HCT116 (cell line): ENCODE measurements around the gene EGFR. TPM values are rescaled to one million over a fixed set of nuclear protein-coding genes. Genes with fewer than 3 reads are reported as not detected.

Experiments used
- ATAC-seq: fragments of 200-7000 bp; cut with Tn5 transposase; 2 replicates; pipeline ENCODE4 v1.9.1; 2020; ENCODE audit warnings: mild to moderate bottlenecking, moderate library complexity
- BruUV-seq: library from RNA; stranded (reverse); fragments of 400-500 nt; replicated peaks from 2 replicates; lab custom pipeline; 2021; lab: Mats Ljungman, UMichigan
- CTCF ChIA-PET: fragments of 300-600 bp; sonication (Branson Sonifier 250); formaldehyde crosslinking; loops from one replicate; lab custom pipeline; 2021; ENCODE audit warnings: antibody characterized with exemption; lab: Charles Lee
- POLR2A ChIA-PET: fragments of 300-600, 350-600 bp; sonication (Branson Sonifier 250); formaldehyde crosslinking; loops from one replicate; lab custom pipeline; 2021; ENCODE audit warnings: antibody characterized with exemption; lab: Charles Lee
- RAD21 ChIA-PET, 2 experiments: fragments of 300-600 bp; sonication (Branson Sonifier 250); formaldehyde crosslinking; loops; one replicate each; lab custom pipeline; 2023; ENCODE audit warnings: low total read pairs in 2 of 2; ENCODE audit not compliant: uncharacterized antibody in 2 of 2, unreplicated experiment in 2 of 2, low non-redundant PET in 1 of 2; lab: Charles Lee
- DNase-seq: peaks from one replicate; pipeline ENCODE4 v3.0.0-alpha.2; 2010; ENCODE audit warnings: low read depth, low spot score
- H2AFZ ChIP-seq: fragments of 200-600 bp; shearing (Covaris generic), sonication (generic); 2 replicates; pipeline ENCODE4 v1.6.1; 2017; ENCODE audit warnings: low read depth, mixed run types, mixed read lengths, antibody characterized with exemption, low read length; ENCODE audit not compliant: poor library complexity, severe bottlenecking
- H3K27ac ChIP-seq: 2 replicates; pipeline ENCODE4 v1.5.1; 2012; ENCODE audit warnings: low read depth, low read length
- H3K27me3 ChIP-seq: fragments of 200-600 bp; sonication (generic); 2 replicates; pipeline ENCODE4 v1.6.1; 2016; ENCODE audit warnings: mixed run types, low read length, mixed read lengths; ENCODE audit not compliant: insufficient read depth
- H3K36me3 ChIP-seq, 2 experiments: fragments of 200-500 bp in 1 of 2; fragments of 200-600 bp in 1 of 2; sonication (Bioruptor generic) in 1 of 2; sonication (generic) in 1 of 2; 2 replicates each; pipeline versions ENCODE4 v1.5.1 to v1.6.1; 2014 to 2016; ENCODE audit warnings: low read length in 2 of 2, inconsistent platforms in 1 of 2, mixed read lengths in 1 of 2, mixed run types in 1 of 2; ENCODE audit not compliant: insufficient read depth in 2 of 2, control insufficient read depth in 1 of 2
- H3K4me1 ChIP-seq, 2 experiments: fragments of 200-600 bp in 1 of 2; sonication (generic) in 1 of 2; 2 replicates each; pipeline versions ENCODE4 v1.5.1 to v1.6.1; 2012 to 2017; ENCODE audit warnings: low read length in 2 of 2, inconsistent platforms in 1 of 2, mild to moderate bottlenecking in 1 of 2, mixed read lengths in 1 of 2, mixed run types in 1 of 2, moderate library complexity in 1 of 2; ENCODE audit not compliant: insufficient read depth in 2 of 2, control insufficient read depth in 1 of 2
- H3K4me2 ChIP-seq: fragments of 200-600 bp; sonication (generic); 2 replicates; pipeline ENCODE4 v1.6.1; 2017; ENCODE audit warnings: mixed run types, low read length, mixed read lengths
- H3K4me3 ChIP-seq, 2 experiments: fragments of 200-600 bp in 1 of 2; sonication (generic) in 1 of 2; replicated peaks in 1 of 2; 2 replicates each; pipeline ENCODE4 v1.5.1; 2011 to 2016; ENCODE audit warnings: low read length in 2 of 2, control low read depth in 1 of 2, low read depth in 1 of 2, mild to moderate bottlenecking in 1 of 2, mixed read lengths in 1 of 2, mixed run types in 1 of 2
- H3K79me2 ChIP-seq: fragments of 200-600 bp; sonication (generic); 2 replicates; pipeline ENCODE4 v1.6.1; 2017; ENCODE audit warnings: mild to moderate bottlenecking, mixed run types, low read length, moderate library complexity, mixed read lengths; ENCODE audit not compliant: insufficient read depth
- H3K9ac ChIP-seq: fragments of 200-600 bp; sonication (generic); 2 replicates; pipeline ENCODE4 v1.6.1; 2016; ENCODE audit warnings: low read length, mixed read lengths
- H3K9me2 ChIP-seq: fragments of 200-600 bp; sonication (generic), shearing (Covaris generic); 2 replicates; pipeline ENCODE4 v1.6.1; 2017; ENCODE audit warnings: mixed run types, mild to moderate bottlenecking, moderate library complexity; ENCODE audit not compliant: insufficient read depth
- H3K9me3 ChIP-seq, 2 experiments: fragments of 200-500 bp in 1 of 2; fragments of 200-600 bp in 1 of 2; sonication (Bioruptor generic) in 1 of 2; sonication (generic) in 1 of 2; 2 replicates each; pipeline ENCODE4 v1.6.1; 2014 to 2017; ENCODE audit warnings: low read length in 2 of 2, mixed read lengths in 2 of 2, inconsistent platforms in 1 of 2, low read depth in 1 of 2, mild to moderate bottlenecking in 1 of 2, mixed run types in 1 of 2, moderate library complexity in 1 of 2; ENCODE audit not compliant: control insufficient read depth in 1 of 2, insufficient read depth in 1 of 2
- H4K20me1 ChIP-seq: fragments of 200-600 bp; sonication (generic), shearing (Covaris generic); 2 replicates; pipeline ENCODE4 v1.6.1; 2017; ENCODE audit warnings: mixed run types, mild to moderate bottlenecking, moderate library complexity; ENCODE audit not compliant: insufficient read depth
- ATF3 ChIP-seq: IDR thresholded peaks from 2 replicates; pipeline ENCODE4 v1.6.1; 2012
- CBX3 ChIP-seq: IDR thresholded peaks from 2 replicates; pipeline ENCODE4 v1.6.1; 2012; ENCODE audit warnings: low read depth
- EZH2phosphoT487 ChIP-seq: fragments of 200-600 bp; IDR thresholded peaks from 2 replicates; pipeline ENCODE4 v1.6.1; 2018; ENCODE audit warnings: antibody characterized with exemption, borderline replicate concordance
- FOSL1 ChIP-seq: IDR thresholded peaks from 2 replicates; pipeline ENCODE4 v1.6.1; 2012; ENCODE audit warnings: low read depth
- JUND ChIP-seq: IDR thresholded peaks from 2 replicates; pipeline ENCODE4 v1.6.1; 2012
- MAX ChIP-seq: IDR thresholded peaks from 2 replicates; pipeline ENCODE4 v1.6.1; 2012
- POLR2A ChIP-seq: IDR thresholded peaks from 2 replicates; pipeline ENCODE4 v1.7.0; 2011; ENCODE audit warnings: borderline replicate concordance; ENCODE audit not compliant: insufficient read depth, insufficient read length; ENCODE audit errors: extremely low read depth
- RAD21 ChIP-seq: IDR thresholded peaks from 2 replicates; pipeline ENCODE4 v1.6.1; 2012; ENCODE audit warnings: low read depth, mild to moderate bottlenecking
- SIN3A ChIP-seq: IDR thresholded peaks from 2 replicates; pipeline ENCODE4 v1.6.1; 2012; ENCODE audit warnings: low read depth
- SP1 ChIP-seq: IDR thresholded peaks from 2 replicates; pipeline ENCODE4 v1.6.1; 2012; ENCODE audit warnings: low read depth
- ZNF274 ChIP-seq: fragments of 200-500 bp; sonication (Bioruptor generic); IDR thresholded peaks from 2 replicates; pipeline ENCODE4 v1.6.1; 2014; ENCODE audit warnings: mild to moderate bottlenecking, low read depth, low read length, inconsistent platforms
- intact Hi-C: fragments of 100-400 bp; cut with micrococcal nuclease; formaldehyde crosslinking; loops from 2 replicates; pipeline ENCODE4 v1.10.0; 2022
- total RNA-seq: library from RNA; stranded (reverse); gene quantifications from one replicate; pipeline ENCODE4 v1.2.1, GENCODE V29; 2021; ENCODE audit not compliant: unreplicated experiment
- TF ChIP-seq, protein P1 (sequence below), 3 experiments: fragments of 200-600 bp in 1 of 3; sonication (generic) in 1 of 3; IDR thresholded peaks in 2 of 3; conservative IDR thresholded peaks in 1 of 3; 2 replicates each; pipeline ENCODE4 v1.5.1; 2012 to 2017; ENCODE audit warnings: low read depth in 2 of 3, low read length in 2 of 3, antibody characterized with exemption in 1 of 3, borderline replicate concordance in 1 of 3, control low read depth in 1 of 3, mild to moderate bottlenecking in 1 of 3, mixed read lengths in 1 of 3, mixed run types in 1 of 3, moderate library complexity in 1 of 3; ENCODE audit not compliant: insufficient read depth in 1 of 3

EGFR gene
- total RNA-seq, 1 experiment from 2014 or later: 71.5 TPM

DNA sequence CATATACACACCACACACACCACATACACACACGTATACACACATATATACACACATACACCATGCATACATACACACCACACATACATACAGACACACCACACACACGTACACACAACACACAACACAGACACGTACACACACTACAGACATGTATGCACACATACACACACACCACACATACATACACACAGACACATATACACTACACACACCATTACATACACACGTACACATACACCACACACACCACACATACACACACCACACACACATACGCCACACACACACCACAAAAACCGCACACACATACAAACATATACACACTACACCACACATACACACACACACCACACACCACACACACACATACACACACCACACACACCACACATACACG, 184.5 kb downstream of the EGFR start (continued):
- TF ChIP-seq MAX: no peak
- no peak for TF ChIP-seq FOSL1
- no peak for TF ChIP-seq JUND
- no peak for TF ChIP-seq ATF3
- no peak for TF ChIP-seq POLR2A
- TF ChIP-seq SP1: no peak
- TF ChIP-seq, protein P1, sequence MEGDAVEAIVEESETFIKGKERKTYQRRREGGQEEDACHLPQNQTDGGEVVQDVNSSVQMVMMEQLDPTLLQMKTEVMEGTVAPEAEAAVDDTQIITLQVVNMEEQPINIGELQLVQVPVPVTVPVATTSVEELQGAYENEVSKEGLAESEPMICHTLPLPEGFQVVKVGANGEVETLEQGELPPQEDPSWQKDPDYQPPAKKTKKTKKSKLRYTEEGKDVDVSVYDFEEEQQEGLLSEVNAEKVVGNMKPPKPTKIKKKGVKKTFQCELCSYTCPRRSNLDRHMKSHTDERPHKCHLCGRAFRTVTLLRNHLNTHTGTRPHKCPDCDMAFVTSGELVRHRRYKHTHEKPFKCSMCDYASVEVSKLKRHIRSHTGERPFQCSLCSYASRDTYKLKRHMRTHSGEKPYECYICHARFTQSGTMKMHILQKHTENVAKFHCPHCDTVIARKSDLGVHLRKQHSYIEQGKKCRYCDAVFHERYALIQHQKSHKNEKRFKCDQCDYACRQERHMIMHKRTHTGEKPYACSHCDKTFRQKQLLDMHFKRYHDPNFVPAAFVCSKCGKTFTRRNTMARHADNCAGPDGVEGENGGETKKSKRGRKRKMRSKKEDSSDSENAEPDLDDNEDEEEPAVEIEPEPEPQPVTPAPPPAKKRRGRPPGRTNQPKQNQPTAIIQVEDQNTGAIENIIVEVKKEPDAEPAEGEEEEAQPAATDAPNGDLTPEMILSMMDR (IDR thresholded peaks at IDR 0.05 in 2 of 3, conservative IDR thresholded peaks at IDR 0.05 in 1 of 3; ENCODE audit: borderline replicate concordance in 1 of 3, insufficient read depth in 1 of 3, low read depth in 2 of 3, low read length in 2 of 3): no peak
- TF ChIP-seq CBX3: no peak
- TF ChIP-seq RAD21: no peak
- no peak for TF ChIP-seq ZNF274
- TF ChIP-seq EZH2phosphoT487: no peak
- no peak for TF ChIP-seq SIN3A

- H3K79me2 ChIP-seq: no peaks in the 10 kb centered on the region
- H4K20me1 ChIP-seq: no peaks in the 10 kb centered on the region
- ATAC-seq: no peak
- RAD21 ChIA-PET: no interaction called here
- H3K9me2 ChIP-seq: no peaks in the 10 kb centered on the region
- no peak overlapping the region for H3K4me3 ChIP-seq
- H3K36me3 ChIP-seq: peaks cover 59 to 75% of the 10 kb centered on the region in 2 experiments
- BruUV-seq: no TSS peak
- no peak overlapping the region for H3K27ac ChIP-seq
- intact Hi-C loops: no loop called here
- TF ChIP-seq MAX: no peak
- TF ChIP-seq EZH2phosphoT487: no peak
- no peak for TF ChIP-seq CBX3
- TF ChIP-seq, all 23 proteins: peak for 0
- Histone ChIP-seq H3K4me1 (no peaks in the 10 kb centered on the region), H3K4me2 (no peak overlapping the region), H3K9ac (no peak overlapping the region), H3K27me3 (no peaks in the 10 kb centered on the region), H3K9me3 (no peaks in the 10 kb centered on the region), H2AFZ (no peak overlapping the region)
- DNase-seq: no peak
- ChIA-PET CTCF (no interaction called here), POLR2A (no interaction called here)
These were observed 186.5 kb downstream of the EGFR start for GRCh38 chr7:55205124-55205955.
